ENCODE data around the gene PIM1.
"Not testable (repeated sequence)": the region's sequence is repeated elsewhere in the genome, so short reads cannot be mapped to it uniquely, and the experiment has no call there.

The PIM1 gene

DNA sequence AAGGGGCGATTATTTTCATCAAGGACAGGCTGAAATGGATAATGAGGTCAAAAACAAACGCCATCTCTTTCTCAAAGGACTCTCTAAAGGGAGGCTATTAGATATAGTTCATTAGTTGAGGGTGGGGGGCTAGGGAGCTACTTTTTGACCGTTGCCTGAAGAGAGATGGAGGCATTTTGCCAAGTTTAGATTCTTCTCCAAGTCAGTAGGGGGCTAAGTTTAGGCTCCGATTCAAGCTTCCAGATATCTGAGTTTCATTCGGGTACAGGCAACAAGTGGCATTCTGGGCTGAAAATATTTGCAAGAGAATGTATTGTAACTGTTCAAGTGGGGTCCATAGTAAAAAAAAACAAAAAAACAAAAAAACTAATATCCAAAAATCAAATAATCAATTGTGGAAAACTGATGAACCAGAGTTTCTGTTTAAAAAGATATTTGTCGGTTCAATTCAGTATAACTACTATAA is 43.4 kb upstream of the PIM1 start:
- Histone ChIP-seq H3K27me3 (replicated peaks) (no peaks in the 10 kb centered on the region), H3K36me3 (replicated peaks) (no peaks in the 10 kb centered on the region), H3K27ac (peak overlapping the region; percentile 35), H3K4me3 (ENCODE audit: low read depth, low read length) (no peak overlapping the region)
- in situ Hi-C loops (cut with HindIII; ENCODE audit: low pct_ligation_motif_present, low sequenced_read_pairs) = no loop called here
- TF ChIP-seq CTCF (IDR thresholded peaks at IDR 0.05; ENCODE audit: low read depth, low read length, missing control alignments) = peak; percentile 10
- no peak for DNase-seq

DNA sequence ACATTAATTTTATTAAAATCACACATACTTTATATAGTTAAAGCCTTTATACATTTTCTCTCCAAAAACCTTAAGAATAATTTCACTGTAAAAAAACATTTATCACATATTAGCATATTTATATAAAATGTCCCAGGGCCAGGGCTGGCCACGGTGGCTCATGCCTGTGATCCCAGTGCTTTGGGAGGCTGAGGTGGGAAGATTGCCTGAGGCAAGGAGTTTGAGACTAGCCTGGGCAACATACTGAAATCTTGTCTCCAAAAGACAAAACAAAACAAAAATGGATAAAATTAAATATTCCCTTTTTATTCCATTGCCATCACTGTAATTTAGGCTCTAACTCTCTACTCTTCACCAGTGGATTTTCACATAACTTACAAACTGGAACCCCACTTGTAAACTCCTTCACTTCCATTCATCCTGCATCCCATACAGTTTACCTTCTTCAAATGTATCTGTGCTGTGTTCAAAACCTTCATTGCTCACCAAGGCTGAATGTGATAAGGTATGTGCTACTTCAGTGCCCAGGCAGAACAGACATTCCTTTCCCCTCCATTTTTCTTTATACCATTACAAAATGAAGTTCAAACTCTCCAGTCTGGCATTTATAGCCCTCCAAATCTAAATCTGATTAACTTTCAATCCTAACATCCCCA is 42.9 kb upstream of the PIM1 start:
- no peak for DNase-seq
- H3K27me3 ChIP-seq (replicated peaks) = no peaks in the 10 kb centered on the region
- H3K36me3 ChIP-seq (replicated peaks) = no peaks in the 10 kb centered on the region
- TF ChIP-seq CTCF (IDR thresholded peaks at IDR 0.05; ENCODE audit: low read depth, low read length, missing control alignments) = no peak
- in situ Hi-C loops (cut with HindIII; ENCODE audit: low pct_ligation_motif_present, low sequenced_read_pairs) = no loop called here
- H3K27ac ChIP-seq = peak overlapping the region; percentile 28
- H3K4me3 ChIP-seq (ENCODE audit: low read depth, low read length) = no peak overlapping the region

DNA sequence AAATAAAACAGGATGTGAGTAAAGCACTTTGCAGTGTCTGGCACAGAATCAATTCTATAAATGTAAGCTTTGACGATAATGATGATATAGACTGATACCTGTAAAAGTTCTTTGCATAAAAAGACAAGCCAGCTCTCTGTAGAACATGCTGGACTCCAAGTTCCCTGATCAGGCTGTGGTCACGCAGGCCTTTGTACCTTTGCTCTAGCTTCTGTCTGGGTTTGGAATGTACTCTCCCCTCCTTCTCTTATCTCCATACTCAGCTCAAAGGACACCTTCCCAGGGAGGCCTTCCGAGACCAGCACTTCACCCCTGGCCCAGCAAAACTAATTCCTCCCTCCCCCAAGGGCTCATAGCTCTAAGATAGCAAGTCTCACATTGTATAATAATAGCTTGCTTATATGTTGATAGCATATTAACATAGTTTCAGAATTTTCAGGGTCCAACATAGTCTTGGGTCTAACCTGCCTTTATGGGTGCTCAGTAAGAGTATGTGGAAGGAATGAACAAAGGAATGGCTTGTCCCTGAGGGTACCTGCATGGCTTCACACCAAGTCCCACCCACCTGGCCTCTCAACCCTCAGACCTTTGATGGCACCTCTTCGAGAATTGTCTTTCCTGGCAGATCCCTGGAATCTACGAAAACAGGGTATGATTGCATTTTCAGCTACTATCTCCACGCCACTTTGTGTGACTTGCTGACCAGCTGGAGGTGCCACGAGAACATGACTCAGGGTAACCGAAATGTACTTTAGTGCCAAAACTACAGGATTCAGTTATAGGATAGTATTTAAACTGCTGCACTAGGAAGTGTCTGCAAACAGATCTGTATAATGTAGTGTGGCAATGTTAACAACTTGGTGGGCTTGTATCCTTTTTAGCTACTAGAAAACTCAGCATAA is 41.7 kb upstream of the PIM1 start:
- Histone ChIP-seq H3K27me3 (replicated peaks) (no peaks in the 10 kb centered on the region), H3K4me3 (ENCODE audit: low read depth, low read length) (no peak overlapping the region), H3K27ac (peak overlapping the region; percentile 77), H3K36me3 (replicated peaks) (no peaks in the 10 kb centered on the region)
- DNase-seq = peak; percentile 57
- in situ Hi-C loops (cut with HindIII; ENCODE audit: low pct_ligation_motif_present, low sequenced_read_pairs) = no loop called here
- TF ChIP-seq CTCF (IDR thresholded peaks at IDR 0.05; ENCODE audit: low read depth, low read length, missing control alignments) = no peak

DNA sequence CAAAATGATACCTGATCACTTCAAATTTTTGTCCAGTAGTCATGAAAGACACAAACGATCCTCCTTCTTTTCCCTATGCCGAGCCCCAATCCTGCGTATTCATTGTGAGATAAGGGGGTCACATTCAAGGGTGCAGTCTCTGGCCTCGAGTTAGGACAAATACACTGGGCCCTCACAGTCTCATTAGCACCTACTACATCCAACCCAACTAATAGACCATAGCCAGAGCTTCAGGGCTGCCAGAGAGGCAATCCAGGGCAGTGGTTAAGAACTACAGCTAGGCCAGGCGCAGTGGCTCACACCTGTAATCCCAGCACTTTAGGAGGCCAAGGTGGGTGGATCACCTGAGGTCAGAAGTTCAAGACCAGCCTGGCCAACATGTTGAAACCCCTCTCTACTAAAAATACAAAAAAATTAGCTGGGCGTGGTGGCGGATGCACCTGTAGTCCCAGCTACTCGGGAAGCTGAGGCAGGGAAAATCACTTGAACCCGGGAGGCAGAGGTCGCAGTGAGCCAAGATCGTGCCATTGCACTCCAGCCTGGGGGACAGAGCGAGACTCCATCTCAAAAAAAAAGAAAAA is 41.0 kb upstream of the PIM1 start:
- DNase-seq; H3K4me3 ChIP-seq (ENCODE audit: low read depth, low read length); H3K27me3 ChIP-seq (replicated peaks); H3K36me3 ChIP-seq (replicated peaks); in situ Hi-C loops (cut with HindIII; ENCODE audit: low pct_ligation_motif_present, low sequenced_read_pairs): not testable (repeated sequence)
- peak overlapping the region; percentile 77 for H3K27ac ChIP-seq

GRCh38 chr6:37129566-37129965 is 40.4 kb upstream of the PIM1 start:
- no peaks in the 10 kb centered on the region for H3K36me3 ChIP-seq (replicated peaks)
- in situ Hi-C loops (cut with HindIII; ENCODE audit: low pct_ligation_motif_present, low sequenced_read_pairs) = no loop called here
- no peak for DNase-seq
- H3K27me3 ChIP-seq (replicated peaks) = no peaks in the 10 kb centered on the region
- TF ChIP-seq CTCF (IDR thresholded peaks at IDR 0.05; ENCODE audit: low read depth, low read length, missing control alignments) = no peak
- H3K27ac ChIP-seq = no peak overlapping the region
- H3K4me3 ChIP-seq (ENCODE audit: low read depth, low read length) = no peak overlapping the region

GRCh38 chr6:37130704-37131103 is 39.2 kb upstream of the PIM1 start:
- in situ Hi-C loops (cut with HindIII; ENCODE audit: low pct_ligation_motif_present, low sequenced_read_pairs) = no loop called here
- DNase-seq = peak; percentile 41
- Histone ChIP-seq H3K27ac (no peak overlapping the region), H3K27me3 (replicated peaks) (no peaks in the 10 kb centered on the region), H3K4me3 (ENCODE audit: low read depth, low read length) (no peak overlapping the region), H3K36me3 (replicated peaks) (no peaks in the 10 kb centered on the region)
- no peak for TF ChIP-seq CTCF (IDR thresholded peaks at IDR 0.05; ENCODE audit: low read depth, low read length, missing control alignments)
